Measurements from ENCODE around the gene AFAP1L2.

The AFAP1L2 gene

DNA sequence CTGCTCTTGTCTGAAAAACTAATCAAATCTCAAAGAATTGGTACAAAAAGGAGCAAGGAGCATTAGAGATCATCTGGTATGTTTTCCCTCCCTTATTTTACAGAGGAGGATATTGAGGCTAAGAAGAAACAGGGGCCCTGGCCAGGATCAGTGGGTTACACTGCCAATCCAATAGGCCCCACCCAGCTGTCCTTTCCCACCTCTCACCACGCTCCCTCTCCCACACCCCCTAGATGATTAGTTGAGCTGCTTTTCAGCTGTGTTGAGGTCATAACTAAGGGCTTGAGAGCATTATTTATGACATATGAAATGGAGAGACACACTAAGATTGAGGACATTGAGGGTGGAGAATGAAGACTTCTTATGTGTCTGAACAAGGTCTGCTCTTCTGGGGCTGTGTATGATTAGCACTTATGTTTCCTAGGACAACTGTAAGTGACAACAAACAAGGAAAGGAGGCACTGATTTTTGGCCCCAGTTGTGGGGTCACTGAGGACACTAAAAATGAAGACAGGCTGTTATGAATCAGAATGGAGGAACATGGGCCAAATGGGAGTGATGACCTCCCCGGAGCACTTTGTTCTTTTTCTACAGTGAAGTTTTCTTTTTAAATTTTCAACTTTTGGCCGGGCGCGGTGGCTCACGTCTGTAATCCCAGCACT is 138.8 kb downstream of the AFAP1L2 start:
- ATAC-seq: peak; percentile 25; the same call in 2 of the 3 replicates
- TF ChIP-seq PPARA (CRISPR knock-in tag; IDR thresholded peaks at IDR 0.05; ENCODE audit: borderline replicate concordance): no peak
- no peak for TF ChIP-seq ZC3H10 (CRISPR knock-in tag; IDR thresholded peaks at IDR 0.05)
- TF ChIP-seq, protein P1, sequence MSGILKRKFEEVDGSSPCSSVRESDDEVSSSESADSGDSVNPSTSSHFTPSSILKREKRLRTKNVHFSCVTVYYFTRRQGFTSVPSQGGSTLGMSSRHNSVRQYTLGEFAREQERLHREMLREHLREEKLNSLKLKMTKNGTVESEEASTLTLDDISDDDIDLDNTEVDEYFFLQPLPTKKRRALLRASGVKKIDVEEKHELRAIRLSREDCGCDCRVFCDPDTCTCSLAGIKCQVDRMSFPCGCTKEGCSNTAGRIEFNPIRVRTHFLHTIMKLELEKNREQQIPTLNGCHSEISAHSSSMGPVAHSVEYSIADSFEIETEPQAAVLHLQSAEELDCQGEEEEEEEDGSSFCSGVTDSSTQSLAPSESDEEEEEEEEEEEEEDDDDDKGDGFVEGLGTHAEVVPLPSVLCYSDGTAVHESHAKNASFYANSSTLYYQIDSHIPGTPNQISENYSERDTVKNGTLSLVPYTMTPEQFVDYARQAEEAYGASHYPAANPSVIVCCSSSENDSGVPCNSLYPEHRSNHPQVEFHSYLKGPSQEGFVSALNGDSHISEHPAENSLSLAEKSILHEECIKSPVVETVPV (CRISPR knock-in tag; IDR thresholded peaks at IDR 0.05): no peak
- no peak for TF ChIP-seq CREB5 (CRISPR knock-in tag; IDR thresholded peaks at IDR 0.05; ENCODE audit: low read depth)
- no peak for TF ChIP-seq ZNF70 (CRISPR knock-in tag; IDR thresholded peaks at IDR 0.05)
- no peak for TF ChIP-seq SNAI2 (CRISPR knock-in tag; IDR thresholded peaks at IDR 0.05)
- TF ChIP-seq ZFP30 (CRISPR knock-in tag; IDR thresholded peaks at IDR 0.05): no peak
- no peak for TF ChIP-seq ISL1 (CRISPR knock-in tag; IDR thresholded peaks at IDR 0.05)
- no peak for TF ChIP-seq ZFP3 (CRISPR knock-in tag; IDR thresholded peaks at IDR 0.05)
- TF ChIP-seq, protein P2, sequence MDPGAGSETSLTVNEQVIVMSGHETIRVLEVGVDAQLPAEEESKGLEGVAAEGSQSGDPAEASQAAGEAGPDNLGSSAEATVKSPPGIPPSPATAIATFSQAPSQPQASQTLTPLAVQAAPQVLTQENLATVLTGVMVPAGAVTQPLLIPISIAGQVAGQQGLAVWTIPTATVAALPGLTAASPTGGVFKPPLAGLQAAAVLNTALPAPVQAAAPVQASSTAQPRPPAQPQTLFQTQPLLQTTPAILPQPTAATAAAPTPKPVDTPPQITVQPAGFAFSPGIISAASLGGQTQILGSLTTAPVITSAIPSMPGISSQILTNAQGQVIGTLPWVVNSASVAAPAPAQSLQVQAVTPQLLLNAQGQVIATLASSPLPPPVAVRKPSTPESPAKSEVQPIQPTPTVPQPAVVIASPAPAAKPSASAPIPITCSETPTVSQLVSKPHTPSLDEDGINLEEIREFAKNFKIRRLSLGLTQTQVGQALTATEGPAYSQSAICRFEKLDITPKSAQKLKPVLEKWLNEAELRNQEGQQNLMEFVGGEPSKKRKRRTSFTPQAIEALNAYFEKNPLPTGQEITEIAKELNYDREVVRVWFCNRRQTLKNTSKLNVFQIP (CRISPR knock-in tag; IDR thresholded peaks at IDR 0.05; ENCODE audit: borderline replicate concordance, low read depth): no peak

DNA sequence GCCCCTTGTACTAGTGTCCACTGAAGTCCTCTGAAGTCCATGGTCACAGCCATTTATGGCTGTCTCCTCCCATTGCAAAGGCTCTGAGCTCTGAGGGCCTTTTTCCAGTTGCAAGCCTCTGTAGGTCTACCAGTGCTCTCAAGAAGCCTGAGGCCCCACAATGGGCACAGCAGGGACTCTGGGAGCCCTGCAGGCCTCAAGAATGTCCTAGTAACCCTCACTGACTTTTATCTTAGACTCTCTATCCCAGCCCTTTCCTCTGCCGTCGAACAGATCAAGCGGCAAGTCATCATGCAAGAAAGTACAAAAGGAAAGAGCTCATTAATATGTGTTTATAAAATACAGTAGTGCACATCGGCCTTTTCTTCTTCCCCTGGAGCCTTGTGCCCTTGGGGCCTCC is 141.8 kb downstream of the AFAP1L2 start:
- TF ChIP-seq ARNTL (CRISPR knock-in tag; IDR thresholded peaks at IDR 0.05; ENCODE audit: borderline replicate concordance, low read depth) (no peak), ZNF8 (CRISPR knock-in tag; IDR thresholded peaks at IDR 0.05) (no peak)

DNA sequence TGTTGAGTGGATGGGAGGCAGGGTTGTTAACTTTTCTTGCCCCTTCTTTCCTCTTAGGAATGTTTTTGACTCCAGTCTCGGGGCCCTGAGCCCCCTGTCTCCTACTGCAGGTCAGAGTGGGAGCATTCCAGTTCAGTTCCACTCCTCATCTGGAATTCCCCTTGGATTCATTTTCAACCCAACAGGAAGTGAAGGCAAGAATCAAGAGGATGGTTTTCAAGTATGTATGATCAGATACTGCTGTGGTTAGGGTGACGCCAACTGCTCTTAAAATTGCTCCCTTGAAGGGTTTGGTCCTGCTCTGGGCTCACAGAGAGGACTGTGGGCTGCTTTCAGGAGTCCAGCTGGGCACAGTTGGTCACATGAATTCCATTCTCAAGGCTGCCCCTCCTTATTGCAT is 143.2 kb downstream of the AFAP1L2 start:
- no peak for TF ChIP-seq PATZ1 (CRISPR knock-in tag; IDR thresholded peaks at IDR 0.05; ENCODE audit: borderline replicate concordance)
- no peak for TF ChIP-seq ZFP30 (CRISPR knock-in tag; IDR thresholded peaks at IDR 0.05)
- TF ChIP-seq ZFP3 (CRISPR knock-in tag; IDR thresholded peaks at IDR 0.05): no peak
- no peak for TF ChIP-seq CSDC2 (CRISPR knock-in tag; IDR thresholded peaks at IDR 0.05)
- no peak for TF ChIP-seq CREB5 (CRISPR knock-in tag; IDR thresholded peaks at IDR 0.05; ENCODE audit: low read depth)
- TF ChIP-seq TCF4 (CRISPR knock-in tag; IDR thresholded peaks at IDR 0.05; ENCODE audit: borderline replicate concordance): no peak
- TF ChIP-seq, protein P1 (CRISPR knock-in tag; IDR thresholded peaks at IDR 0.05): no peak
- ATAC-seq: no peak; the same call in 2 of the 3 replicates

More for the DNA sequence above, 141.8 kb downstream of the AFAP1L2 start:
- ATAC-seq: no peak

GRCh38 chr10:114260366-114260765 is 143.9 kb downstream of the AFAP1L2 start:
- TF ChIP-seq OSR1 (CRISPR knock-in tag; IDR thresholded peaks at IDR 0.05) (no peak), PPARA (CRISPR knock-in tag; IDR thresholded peaks at IDR 0.05; ENCODE audit: borderline replicate concordance) (no peak), CREB5 (CRISPR knock-in tag; IDR thresholded peaks at IDR 0.05; ENCODE audit: low read depth) (no peak)
- TF ChIP-seq, protein P2 (CRISPR knock-in tag; IDR thresholded peaks at IDR 0.05; ENCODE audit: borderline replicate concordance, low read depth): no peak
- ATAC-seq: no peak
